ENCODE results near the gene COL18A1. TPM values are rescaled to one million over a fixed set of nuclear protein-coding genes. Genes with fewer than 3 reads are reported as not detected.

Gene COL18A1
- polyA plus RNA-seq, 6 donors from 2014 or later, result 0.13 to 0.49 (median 0.21) TPM

DNA sequence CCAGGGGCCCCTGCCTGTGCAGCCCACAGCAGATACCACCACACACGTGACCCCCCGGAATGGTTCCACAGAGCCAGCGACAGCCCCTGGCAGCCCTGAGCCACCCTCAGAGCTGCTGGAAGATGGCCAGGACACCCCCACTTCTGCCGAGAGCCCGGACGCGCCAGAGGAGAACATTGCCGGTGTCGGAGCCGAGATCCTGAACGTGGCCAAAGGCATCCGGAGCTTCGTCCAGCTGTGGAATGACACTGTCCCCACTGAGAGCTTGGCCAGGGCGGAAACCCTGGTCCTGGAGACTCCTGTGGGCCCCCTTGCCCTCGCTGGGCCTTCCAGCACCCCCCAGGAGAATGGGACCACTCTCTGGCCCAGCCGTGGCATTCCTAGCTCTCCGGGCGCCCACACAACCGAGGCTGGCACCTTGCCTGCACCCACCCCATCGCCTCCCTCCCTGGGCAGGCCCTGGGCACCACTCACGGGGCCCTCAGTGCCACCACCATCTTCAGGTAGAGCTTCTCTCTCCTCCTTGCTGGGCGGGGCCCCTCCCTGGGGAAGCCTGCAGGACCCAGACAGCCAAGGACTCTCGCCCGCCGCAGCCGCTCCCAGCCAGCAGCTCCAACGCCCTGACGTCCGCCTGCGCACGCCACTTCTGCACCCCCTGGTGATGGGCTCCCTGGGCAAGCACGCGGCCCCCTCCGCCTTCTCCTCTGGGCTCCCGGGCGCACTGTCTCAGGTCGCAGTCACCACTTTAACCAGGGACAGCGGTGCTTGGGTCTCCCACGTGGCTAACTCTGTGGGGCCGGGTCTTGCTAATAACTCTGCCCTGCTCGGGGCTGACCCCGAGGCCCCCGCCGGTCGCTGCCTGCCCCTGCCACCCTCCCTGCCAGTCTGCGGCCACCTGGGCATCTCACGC lies 51.0 kb downstream of the COL18A1 start:
- H3K27me3 Mint-ChIP-seq, result no peaks in the 10 kb centered on the region
- H3K36me3 Mint-ChIP-seq, result no peaks in the 10 kb centered on the region
- DNase-seq (no peak), ATAC-seq (ENCODE audit: low read depth in 2 of 2) (no peak)
- H3K9me3 Mint-ChIP-seq, result peaks cover 0 to 4% (median 0%) of the 10 kb centered on the region in 7 donors
- no peak overlapping the region for H3K27ac Mint-ChIP-seq
- peaks cover 0 to 6% (median 0%) of the 10 kb centered on the region in 3 donors for H3K4me1 Mint-ChIP-seq
- no peak overlapping the region for H3K4me3 Mint-ChIP-seq

DNA sequence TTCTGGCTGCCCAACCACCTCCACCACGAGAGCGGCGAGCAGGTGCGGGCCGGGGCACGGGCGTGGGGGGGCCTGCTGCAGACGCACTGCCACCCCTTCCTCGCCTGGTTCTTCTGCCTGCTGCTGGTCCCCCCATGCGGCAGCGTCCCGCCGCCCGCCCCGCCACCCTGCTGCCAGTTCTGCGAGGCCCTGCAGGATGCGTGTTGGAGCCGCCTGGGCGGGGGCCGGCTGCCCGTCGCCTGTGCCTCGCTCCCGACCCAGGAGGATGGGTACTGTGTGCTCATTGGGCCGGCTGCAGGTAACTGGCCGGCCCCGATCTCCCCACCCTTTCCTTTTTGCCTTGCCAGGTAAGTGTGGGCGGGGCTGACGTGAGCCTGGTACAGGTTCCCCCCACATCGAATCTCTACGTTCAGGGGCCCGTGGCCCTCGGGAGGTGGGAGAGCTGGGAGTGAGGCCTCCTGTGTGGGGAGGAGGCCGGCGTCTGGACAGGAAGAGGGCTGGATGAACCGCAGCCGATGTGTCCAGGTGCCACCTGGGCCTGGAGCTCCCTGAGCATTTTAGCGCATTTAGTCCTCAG lies 51.7 kb downstream of the COL18A1 start:
- H3K27ac Mint-ChIP-seq, result no peak overlapping the region
- DNase-seq (no peak), ATAC-seq (ENCODE audit: low read depth in 2 of 2) (no peak)
- peaks cover 0 to 7% of the 10 kb centered on the region in 2 donors for H3K36me3 Mint-ChIP-seq
- H3K4me3 Mint-ChIP-seq, result no peak overlapping the region
- H3K9me3 Mint-ChIP-seq, result peaks cover 0 to 8% (median 5%) of the 10 kb centered on the region in 7 donors
- peaks cover 0 to 6% (median 0%) of the 10 kb centered on the region in 3 donors for H3K4me1 Mint-ChIP-seq
- peaks cover 4 to 5% (median 5%) of the 10 kb centered on the region in 3 donors for H3K27me3 Mint-ChIP-seq

DNA sequence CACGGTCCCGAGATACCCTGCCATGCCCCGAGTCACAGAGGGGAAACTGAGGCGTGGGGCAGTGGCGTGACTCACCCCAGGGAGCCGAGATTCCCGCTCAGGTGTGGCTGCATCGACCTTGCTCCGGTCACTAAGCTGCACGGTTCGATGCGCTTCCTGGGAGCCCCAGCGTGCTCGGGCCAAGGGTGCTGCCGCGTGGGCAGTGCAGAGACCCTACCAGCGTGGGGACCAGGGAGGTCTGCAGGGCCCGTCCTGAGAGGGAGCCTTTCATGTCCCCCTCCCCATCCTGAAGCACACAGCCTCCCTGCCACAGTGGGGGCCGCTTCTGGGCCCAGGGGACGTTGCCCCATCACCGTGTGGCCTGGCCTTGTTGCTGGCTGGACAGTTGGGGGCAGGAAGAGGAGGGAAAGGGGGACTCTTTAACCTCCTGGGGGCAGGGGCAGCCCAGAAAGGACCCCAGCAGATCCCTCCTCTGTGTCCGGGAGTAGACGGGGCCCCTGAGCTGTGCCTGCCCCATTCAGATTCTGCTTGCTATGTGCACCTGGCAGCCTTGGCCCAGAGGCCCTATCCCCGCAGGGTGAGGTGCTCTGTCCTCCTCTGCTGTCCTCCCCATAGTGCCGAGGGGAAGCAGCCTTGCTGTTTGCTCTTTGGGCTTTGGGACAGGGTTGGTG lies 52.3 kb downstream of the COL18A1 start:
- Mint-ChIP-seq H3K9me3 (peaks cover 3 to 12% (median 11%) of the 10 kb centered on the region in 7 donors), H3K4me3 (no peak overlapping the region), H3K36me3 (peaks cover 2 to 13% of the 10 kb centered on the region in 2 donors), H3K27ac (no peak overlapping the region), H3K4me1 (peaks cover 0 to 6% (median 0%) of the 10 kb centered on the region in 3 donors), H3K27me3 (peaks cover 6 to 12% (median 8%) of the 10 kb centered on the region in 3 donors)
- ATAC-seq (ENCODE audit: low read depth in 2 of 2) (no peak), DNase-seq (no peak)

DNA sequence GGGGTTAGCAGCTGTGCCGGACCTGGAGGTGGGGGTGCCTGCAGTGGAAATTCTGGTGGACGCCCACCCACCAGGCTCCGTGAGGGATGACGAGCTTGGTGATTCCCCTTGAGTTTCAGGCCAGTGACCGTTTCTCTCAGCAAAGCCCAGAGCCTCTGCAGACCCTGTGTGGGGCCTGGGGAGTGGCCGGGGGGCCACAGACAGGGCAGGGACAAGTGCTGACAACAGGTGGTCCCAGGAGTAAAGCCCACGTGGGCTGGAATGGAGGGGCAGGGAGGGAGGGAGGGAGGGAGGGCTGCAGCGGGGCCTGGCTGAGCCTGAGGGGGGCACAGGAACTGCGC lies 52.8 kb downstream of the COL18A1 start:
- Mint-ChIP-seq H3K4me3 (no peak overlapping the region), H3K27ac (no peak overlapping the region), H3K27me3 (peaks cover 6 to 17% (median 13%) of the 10 kb centered on the region in 3 donors), H3K4me1 (peaks cover 0 to 6% (median 0%) of the 10 kb centered on the region in 3 donors), H3K36me3 (peaks cover 4 to 18% of the 10 kb centered on the region in 2 donors), H3K9me3 (peaks cover 4 to 18% (median 15%) of the 10 kb centered on the region in 7 donors)
- no peak for ATAC-seq (ENCODE audit: low read depth in 2 of 2)
- DNase-seq, result no peak

DNA sequence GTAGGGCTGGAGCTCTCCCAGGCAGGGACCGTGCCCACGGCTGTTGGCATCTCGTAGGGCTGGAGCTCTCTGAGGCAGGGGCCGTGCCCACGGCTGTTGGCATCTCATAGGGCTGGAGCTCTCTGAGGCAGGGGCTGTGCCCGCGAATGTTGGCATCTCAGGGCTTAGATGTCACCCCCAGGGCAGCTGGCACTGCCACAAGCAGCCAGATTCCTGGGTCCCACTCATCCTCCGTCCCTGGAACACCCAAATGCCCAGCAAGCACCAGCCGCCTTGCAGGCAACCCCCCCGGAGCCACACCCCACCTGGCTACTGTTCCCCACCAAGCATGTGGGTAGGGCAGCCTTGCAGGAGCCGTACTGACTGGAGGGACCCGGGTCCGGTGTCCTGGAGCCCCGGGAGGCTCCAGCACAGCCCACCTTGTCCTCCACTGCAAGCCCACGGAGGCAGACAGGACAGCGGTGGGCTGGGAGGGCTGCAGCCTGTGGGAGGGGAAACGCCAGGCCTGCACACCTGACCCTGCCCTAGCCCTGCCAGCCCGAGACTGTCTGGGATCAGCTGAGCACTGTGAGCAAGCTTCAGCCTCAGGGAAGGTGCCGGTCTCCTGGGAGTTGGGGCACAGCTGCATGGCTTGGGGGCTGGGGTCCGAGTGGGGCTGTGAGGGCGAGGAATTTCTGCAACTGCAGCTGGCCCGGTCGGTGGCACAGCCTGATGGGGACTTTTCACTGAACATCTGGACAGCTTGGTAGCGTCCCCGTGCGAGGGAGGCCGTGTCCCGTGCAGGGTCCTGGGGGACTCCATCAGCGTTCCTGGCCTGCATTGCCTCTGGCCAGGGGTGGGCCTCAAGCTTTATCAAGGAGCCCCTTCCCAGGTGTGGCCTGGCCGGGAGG lies 53.6 kb downstream of the COL18A1 start:
- Mint-ChIP-seq H3K4me1 (no peaks in the 10 kb centered on the region), H3K36me3 (peaks cover 4 to 21% of the 10 kb centered on the region in 2 donors), H3K27me3 (peaks cover 6 to 18% (median 13%) of the 10 kb centered on the region in 3 donors), H3K4me3 (no peak overlapping the region), H3K27ac (no peak overlapping the region), H3K9me3 (peaks cover 4 to 23% (median 18%) of the 10 kb centered on the region in 7 donors)
- DNase-seq (no peak), ATAC-seq (ENCODE audit: low read depth in 2 of 2) (no peak)

DNA sequence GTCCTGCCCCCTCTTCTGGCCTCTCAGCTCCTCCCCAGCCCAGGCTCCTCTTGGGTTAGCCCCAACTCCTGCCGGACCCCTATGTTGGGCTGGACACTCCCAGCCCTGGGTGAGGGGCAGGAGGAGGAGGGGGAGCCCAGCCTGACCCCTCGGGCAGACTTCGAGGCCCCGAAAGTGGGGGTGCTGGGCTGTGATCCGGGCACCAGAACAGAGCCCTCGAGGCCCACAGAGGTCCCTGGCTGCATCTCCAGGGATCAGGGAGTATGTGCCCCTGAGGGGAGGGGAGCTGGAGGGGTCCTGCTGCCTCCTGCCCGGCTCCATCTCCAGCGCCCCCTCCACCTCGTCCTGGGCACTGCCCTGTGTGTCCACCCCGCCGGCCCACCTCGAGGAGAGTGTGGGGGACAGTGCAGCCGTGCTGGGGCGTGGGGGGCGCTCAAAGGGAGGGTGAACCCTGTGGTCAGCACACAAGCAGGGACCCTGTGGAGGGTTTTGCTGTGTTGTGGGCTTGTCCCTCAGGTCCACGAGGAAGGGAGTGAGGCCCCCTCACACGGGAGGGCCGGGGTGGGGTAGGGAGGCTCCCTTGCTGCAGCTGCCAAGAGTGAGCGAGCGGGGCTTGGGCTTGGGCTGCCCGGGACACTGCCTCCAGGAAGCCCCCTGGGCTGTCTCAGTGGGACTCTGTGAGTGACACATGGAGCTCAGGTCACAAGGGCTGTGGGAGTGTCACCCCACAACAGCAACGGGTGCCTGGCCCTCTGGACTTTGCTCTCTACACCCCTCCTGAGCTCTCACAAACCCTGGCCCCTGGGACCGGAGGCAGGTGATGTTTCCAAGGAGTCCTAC lies 54.4 kb downstream of the COL18A1 start:
- DNase-seq, result no peak
- H3K36me3 Mint-ChIP-seq, result peaks cover 4 to 21% of the 10 kb centered on the region in 2 donors
- H3K9me3 Mint-ChIP-seq, result peaks cover 4 to 26% (median 20%) of the 10 kb centered on the region in 7 donors
- H3K4me3 Mint-ChIP-seq, result no peak overlapping the region
- peaks cover 0 to under 1% (median 0%) of the 10 kb centered on the region in 3 donors for H3K4me1 Mint-ChIP-seq
- no peak overlapping the region for H3K27ac Mint-ChIP-seq
- ATAC-seq (ENCODE audit: low read depth in 2 of 2), result no peak
- H3K27me3 Mint-ChIP-seq, result peaks cover 6 to 18% (median 13%) of the 10 kb centered on the region in 3 donors

DNA sequence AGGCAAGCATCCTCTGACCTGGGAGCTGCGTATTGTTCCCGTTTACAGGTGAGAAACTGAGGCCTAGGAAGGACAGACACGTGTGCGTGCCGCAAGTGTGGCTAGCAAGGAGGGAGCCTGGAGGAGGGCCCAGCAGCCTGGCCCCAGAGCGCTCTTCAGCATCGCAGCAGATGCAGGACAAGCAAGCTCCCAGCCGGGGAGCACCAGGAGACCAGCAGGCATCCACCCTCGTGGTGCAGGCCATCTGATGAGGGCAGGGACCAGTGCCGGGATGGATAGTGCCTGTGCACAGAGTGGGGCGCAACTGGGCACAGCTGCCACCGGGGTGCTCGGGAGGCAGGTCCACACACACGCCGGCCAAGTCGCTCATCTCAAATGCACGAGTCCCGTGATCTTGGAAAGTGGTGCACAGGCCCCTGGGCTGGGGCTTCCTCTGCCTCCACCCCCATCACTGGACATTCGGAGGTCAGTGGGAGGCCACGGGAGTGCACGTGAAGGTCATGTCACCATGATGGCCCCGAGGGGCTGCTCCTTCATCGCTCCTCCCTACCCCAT lies 55.1 kb downstream of the COL18A1 start:
- no peak for DNase-seq
- peaks cover 2 to 7% (median 4%) of the 10 kb centered on the region in 3 donors for H3K4me1 Mint-ChIP-seq
- no peak overlapping the region for H3K4me3 Mint-ChIP-seq
- no peak overlapping the region for H3K27ac Mint-ChIP-seq
- peaks cover 4 to 26% (median 20%) of the 10 kb centered on the region in 7 donors for H3K9me3 Mint-ChIP-seq
- no peak for ATAC-seq (ENCODE audit: low read depth in 2 of 2)
- peaks cover 4 to 21% of the 10 kb centered on the region in 2 donors for H3K36me3 Mint-ChIP-seq
- peaks cover 12 to 24% (median 13%) of the 10 kb centered on the region in 3 donors for H3K27me3 Mint-ChIP-seq

DNA sequence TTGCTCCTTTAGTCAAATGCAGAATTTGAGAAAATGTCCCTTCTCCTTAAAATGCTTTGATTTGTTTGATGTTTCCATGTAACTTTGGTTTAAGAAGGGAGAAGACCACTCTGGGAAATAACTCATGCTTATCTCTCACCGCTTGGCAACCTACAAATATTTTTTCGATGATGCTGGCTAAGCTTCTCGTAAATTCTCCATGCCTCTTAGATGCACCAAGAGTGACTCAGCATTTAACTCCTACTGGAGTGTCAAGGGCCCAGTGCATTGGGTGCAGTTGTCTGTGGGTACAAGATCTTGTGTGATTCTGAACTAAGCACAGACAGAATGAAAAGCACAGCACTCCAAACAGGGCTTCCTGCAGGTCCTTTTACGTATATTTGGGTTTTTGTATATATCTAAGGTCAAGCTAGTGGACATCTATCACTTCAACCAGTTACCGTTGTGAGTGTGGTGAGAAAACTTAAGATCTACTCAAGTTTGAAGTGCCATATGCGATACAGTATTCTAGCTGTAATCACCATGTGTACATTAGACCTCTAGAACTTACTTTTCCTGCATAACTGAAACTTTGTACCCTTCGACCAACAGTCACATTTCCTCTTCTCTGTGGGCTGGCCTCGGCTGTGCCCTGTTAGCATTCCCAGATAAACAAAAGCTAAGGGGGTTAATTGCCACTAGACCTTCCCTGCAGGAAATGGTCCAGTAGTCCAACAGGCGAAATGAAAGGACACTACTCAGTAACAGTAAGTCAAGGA lies 55.8 kb downstream of the COL18A1 start:
- no peak for ATAC-seq (ENCODE audit: low read depth in 2 of 2)
- Mint-ChIP-seq H3K27me3 (peaks cover 13 to 31% (median 19%) of the 10 kb centered on the region in 3 donors), H3K36me3 (peaks cover 4 to 21% of the 10 kb centered on the region in 2 donors), H3K27ac (no peak overlapping the region), H3K9me3 (peaks cover 4 to 26% (median 20%) of the 10 kb centered on the region in 7 donors), H3K4me1 (peaks cover 4 to 11% (median 5%) of the 10 kb centered on the region in 3 donors), H3K4me3 (no peak overlapping the region)
- DNase-seq, result no peak

DNA sequence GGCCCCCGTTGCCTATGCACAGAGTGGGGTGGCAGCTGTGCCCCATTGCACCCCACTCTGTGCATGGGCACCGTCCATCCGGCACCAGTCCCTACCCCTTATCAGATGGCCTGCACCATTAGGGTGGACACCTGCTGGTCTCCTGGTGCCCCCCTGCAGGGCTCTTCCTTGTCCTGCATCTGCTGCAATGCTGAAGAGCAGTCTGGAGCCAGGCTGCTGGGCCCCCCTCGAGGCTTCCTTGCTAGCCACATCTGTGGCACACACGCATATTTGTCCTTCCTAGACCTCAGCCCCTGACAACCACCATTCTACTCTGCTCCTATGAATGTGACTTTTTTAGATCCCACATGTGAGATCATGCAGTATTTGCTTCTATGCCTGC lies 56.4 kb downstream of the COL18A1 start:
- Mint-ChIP-seq H3K36me3 (peaks cover 4 to 21% of the 10 kb centered on the region in 2 donors), H3K27ac (peak overlapping the region in 1 of 6 donors; percentile 55), H3K4me3 (no peak overlapping the region), H3K4me1 (peaks cover 4 to 11% (median 5%) of the 10 kb centered on the region in 3 donors), H3K9me3 (peaks cover 4 to 26% (median 20%) of the 10 kb centered on the region in 7 donors), H3K27me3 (peaks cover 13 to 33% (median 23%) of the 10 kb centered on the region in 3 donors)
- DNase-seq (no peak), ATAC-seq (ENCODE audit: low read depth in 2 of 2) (no peak)

DNA sequence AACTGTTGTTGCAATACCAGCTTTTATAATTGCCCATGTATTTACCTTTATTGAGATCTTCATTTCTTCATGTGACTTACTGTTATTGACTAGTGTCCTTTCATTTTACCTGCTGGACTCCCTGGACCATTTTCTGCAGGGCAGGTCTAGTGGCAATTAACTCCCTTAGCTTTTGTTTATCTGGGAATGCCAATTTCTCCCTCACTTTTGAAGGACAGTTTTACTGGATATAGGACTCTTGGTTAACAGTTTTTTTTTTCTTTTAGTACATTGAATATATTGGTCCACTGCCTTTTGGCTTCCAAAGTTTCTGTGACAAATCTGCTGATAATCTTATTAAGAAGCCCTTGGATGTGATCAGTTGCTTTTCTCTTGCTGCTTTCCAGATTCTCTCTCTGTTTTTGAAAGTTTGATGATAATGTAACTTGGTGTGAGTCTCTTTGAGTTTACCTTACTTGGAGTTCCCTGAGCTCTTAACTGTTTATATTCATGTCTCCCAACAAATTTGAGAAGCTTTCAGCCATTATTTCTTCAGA lies 56.9 kb downstream of the COL18A1 start:
- Mint-ChIP-seq H3K27ac (peak overlapping the region in 1 of 6 donors; percentile 55), H3K9me3 (peaks cover 4 to 26% (median 20%) of the 10 kb centered on the region in 7 donors), H3K36me3 (peaks cover 4 to 21% of the 10 kb centered on the region in 2 donors), H3K4me3 (no peak overlapping the region), H3K27me3 (peaks cover 13 to 33% (median 25%) of the 10 kb centered on the region in 3 donors), H3K4me1 (peaks cover 4 to 11% (median 5%) of the 10 kb centered on the region in 3 donors)
- no peak for DNase-seq
- no peak for ATAC-seq (ENCODE audit: low read depth in 2 of 2)

DNA sequence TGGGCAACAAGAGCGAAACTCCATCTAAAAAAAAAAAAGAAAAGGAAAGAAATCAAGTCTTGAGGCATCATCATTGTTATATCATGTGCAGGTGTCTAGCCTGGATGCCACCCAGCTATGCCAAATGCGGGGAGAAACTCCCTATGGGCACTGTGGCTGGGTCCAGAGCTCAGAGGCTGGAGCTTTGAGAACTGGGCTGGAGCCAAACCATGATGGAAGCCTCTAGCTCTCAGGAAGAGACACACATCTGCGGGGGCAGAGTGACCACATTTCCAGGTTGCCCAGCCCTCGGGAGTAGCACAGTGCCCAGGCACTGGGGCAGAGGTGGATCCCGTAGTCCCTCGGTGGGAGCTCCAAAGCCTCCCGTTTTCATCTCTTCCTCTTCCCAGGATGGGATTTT lies 58.9 kb downstream of the COL18A1 start:
- Mint-ChIP-seq H3K27ac (no peak overlapping the region), H3K4me3 (peak overlapping the region in 1 of 8 donors; percentile 60), H3K36me3 (peaks cover 4 to 21% of the 10 kb centered on the region in 2 donors), H3K27me3 (peaks cover 13 to 33% (median 29%) of the 10 kb centered on the region in 3 donors), H3K4me1 (peaks cover 4 to 11% (median 5%) of the 10 kb centered on the region in 3 donors), H3K9me3 (peaks cover 4 to 26% (median 20%) of the 10 kb centered on the region in 7 donors)
- DNase-seq (no peak), ATAC-seq (ENCODE audit: low read depth in 2 of 2) (no peak)
